HG03095 (cell line): ENCODE results near the gene PDZD7.

Source experiments
- ATAC-seq: cut with Tn5 transposase; IDR thresholded peaks from one replicate; pipeline ENCODE4 v1.9.1; 2021; ENCODE audit warnings: moderate library complexity; ENCODE audit not compliant: unreplicated experiment

The PDZD7 gene

GRCh38 chr10:100969187-100970075 is 61.5 kb downstream of the PDZD7 start, which contains the start of gene SEMA4G:
Gene SEMA4G (plus strand): TSS chr10:100969504. CDS start chr10:100972913, 3,409 bp downstream.
- ATAC-seq, result peak; percentile 48

GRCh38 chr10:100968863-100969186 is 62.1 kb downstream of the PDZD7 start:
- ATAC-seq, result no peak

GRCh38 chr10:100968062-100968736 is 62.7 kb downstream of the PDZD7 start:
- no peak for ATAC-seq

GRCh38 chr10:100967332-100967731 is 63.6 kb downstream of the PDZD7 start:
- no peak for ATAC-seq

- no peak for ATAC-seq
Observed at GRCh38 chr10:100966887-100967286, 64.0 kb downstream of the PDZD7 start.

- no peak for ATAC-seq
Observed at GRCh38 chr10:100965820-100966219, 65.1 kb downstream of the PDZD7 start.

- ATAC-seq, result no peak
Observed at GRCh38 chr10:100963826-100964225, 67.1 kb downstream of the PDZD7 start.

- ATAC-seq, result no peak
Observed at GRCh38 chr10:100962351-100963080, 68.4 kb downstream of the PDZD7 start.

GRCh38 chr10:100960251-100960650 is 70.7 kb downstream of the PDZD7 start:
- ATAC-seq, result no peak
